ENCODE results near the gene RNASEH2C.
"Not testable (repeated sequence)": the region's sequence is repeated elsewhere in the genome, so short reads cannot be mapped to it uniquely, and the experiment has no call there.

The RNASEH2C gene

GRCh38 chr11:65720211-65720934 is at the start of gene RNASEH2C:
Gene RNASEH2C (minus strand): TSS chr11:65720798. CDS start chr11:65720758, 40 bp downstream.
- TF ChIP-seq ZFX (IDR thresholded peaks at IDR 0.05; ENCODE audit: borderline replicate concordance) (no peak), CTCF (IDR thresholded peaks at IDR 0.05) (0 out of 2 replicates have a peak, but pooled peaks have one; percentile 2)
- H3K27ac ChIP-seq, result peak within 1 kb of the TSS; percentile 86

GRCh38 chr11:65767806-65768205 is 47.2 kb upstream of the RNASEH2C start:
- not testable (repeated sequence) for H3K27ac ChIP-seq

- TF ChIP-seq CTCF (IDR thresholded peaks at IDR 0.05) (no peak), ZFX (IDR thresholded peaks at IDR 0.05; ENCODE audit: borderline replicate concordance) (no peak)
- H3K27ac ChIP-seq, result no peak overlapping the region
These were observed 46.8 kb upstream of the RNASEH2C start for GRCh38 chr11:65767406-65767805.

- H3K27ac ChIP-seq, result no peak overlapping the region
- no peak for TF ChIP-seq ZFX (IDR thresholded peaks at IDR 0.05; ENCODE audit: borderline replicate concordance)
- no peak for TF ChIP-seq CTCF (IDR thresholded peaks at IDR 0.05)
These were observed 45.9 kb upstream of the RNASEH2C start for GRCh38 chr11:65766535-65766934.

- H3K27ac ChIP-seq, result 0 out of 2 replicates have a peak overlapping the region, but pooled peaks have one; percentile 7
- TF ChIP-seq ZFX (IDR thresholded peaks at IDR 0.05; ENCODE audit: borderline replicate concordance) (no peak), CTCF (IDR thresholded peaks at IDR 0.05) (no peak)
These were observed 43.8 kb upstream of the RNASEH2C start for GRCh38 chr11:65764434-65764833.

- H3K27ac ChIP-seq, result not testable (repeated sequence)
These were observed 42.2 kb upstream of the RNASEH2C start for GRCh38 chr11:65762816-65763215.

- not testable (repeated sequence) for H3K27ac ChIP-seq
These were observed 41.6 kb upstream of the RNASEH2C start for GRCh38 chr11:65762169-65762568.

GRCh38 chr11:65745049-65745448 is 24.5 kb upstream of the RNASEH2C start:
- no peak overlapping the region for H3K27ac ChIP-seq
- no peak for TF ChIP-seq ZFX (IDR thresholded peaks at IDR 0.05; ENCODE audit: borderline replicate concordance)
- TF ChIP-seq CTCF (IDR thresholded peaks at IDR 0.05), result no peak

GRCh38 chr11:65744699-65745042 is 24.1 kb upstream of the RNASEH2C start:
- TF ChIP-seq CTCF (IDR thresholded peaks at IDR 0.05) (peak; percentile 49), ZFX (IDR thresholded peaks at IDR 0.05; ENCODE audit: borderline replicate concordance) (no peak)
- no peak overlapping the region for H3K27ac ChIP-seq
